T-cell (primary cell): Measurements from ENCODE around the gene FAM219A. TPM values are rescaled to one million over a fixed set of nuclear protein-coding genes. Genes with fewer than 3 reads are reported as not detected.

Experiments
- ATAC-seq, 4 experiments: fragments of 200-7000 bp in 3 of 4; fragments of 150-1000 bp in 1 of 4; cut with Tn5 transposase; replicated peaks in 1 of 4; 1 replicate in 3 of 4; 2 replicates in 1 of 4; pipeline ENCODE4 v1.10.0; 2021; ENCODE audit warnings: moderate library complexity in 3 of 4, mild to moderate bottlenecking in 2 of 4, moderate number of reproducible peaks in 1 of 4
- CTCF ChIA-PET, 2 donors: fragments of 300-600 bp; sonication (Branson Sonifier 250); formaldehyde crosslinking; loops; one replicate each; lab custom pipeline; 2022; ENCODE audit warnings: antibody characterized with exemption in 2 of 2; lab: Charles Lee
- POLR2A ChIA-PET, 2 donors: fragments of 300-600 bp; sonication (Branson Sonifier 250); formaldehyde crosslinking; loops; one replicate each; lab custom pipeline; 2022; ENCODE audit warnings: antibody characterized with exemption in 2 of 2; lab: Charles Lee
- DNase-seq, 35 experiments: peaks; one replicate each; pipeline versions ENCODE4 v3.0.0 to v3.0.0-alpha.2; 2013 to 2023
- H3K27ac ChIP-seq: one replicate; pipeline ENCODE4 v1.5.1; 2013; ENCODE audit warnings: low read length
- H3K27me3 ChIP-seq, 2 experiments: replicated peaks in 1 of 2; 1 replicate in 1 of 2; 2 replicates in 1 of 2; pipeline versions ENCODE4 v1.6.1 to v1.7.0; 2013; ENCODE audit warnings: low read length in 1 of 2, mixed read lengths in 1 of 2; ENCODE audit not compliant: control insufficient read depth in 2 of 2, insufficient read depth in 2 of 2; ENCODE audit errors: extremely low read depth in 1 of 2
- H3K36me3 ChIP-seq, 2 donors: 1 replicate in 1 of 2; 2 replicates in 1 of 2; pipeline versions ENCODE4 v1.6.1 to v1.7.0; 2013; ENCODE audit warnings: low read length in 1 of 2; ENCODE audit not compliant: control insufficient read depth in 2 of 2, insufficient read depth in 1 of 2; ENCODE audit errors: extremely low read depth in 1 of 2
- H3K4me1 ChIP-seq, 2 experiments: 1 replicate in 1 of 2; 2 replicates in 1 of 2; pipeline versions ENCODE4 v1.6.1 to v1.7.0; 2013; ENCODE audit warnings: low read length in 2 of 2, mixed read lengths in 1 of 2; ENCODE audit not compliant: insufficient read depth in 2 of 2, control insufficient read depth in 1 of 2; ENCODE audit errors: extremely low read depth in 1 of 2
- H3K4me3 ChIP-seq, 2 donors: 1 replicate in 1 of 2; 2 replicates in 1 of 2; pipeline versions ENCODE4 v1.5.1 to v1.7.0; 2013; ENCODE audit warnings: mild to moderate bottlenecking in 2 of 2, low read length in 1 of 2, moderate library complexity in 1 of 2; ENCODE audit not compliant: control insufficient read depth in 1 of 2; ENCODE audit errors: extremely low read depth in 1 of 2
- H3K9me3 ChIP-seq: 2 replicates; pipeline ENCODE4 v1.7.0; 2013
- H3K27ac Mint-ChIP-seq, 2 donors: one replicate each; pipeline ENCODE4 v1.8.0; 2020 to 2021; ENCODE audit warnings: mild to moderate bottlenecking in 2 of 2, mixed read lengths in 2 of 2
- H3K27me3 Mint-ChIP-seq, 2 donors: one replicate each; pipeline ENCODE4 v1.8.0; 2021 to 2022; ENCODE audit warnings: mixed read lengths in 2 of 2
- H3K36me3 Mint-ChIP-seq: one replicate; pipeline ENCODE4 v1.8.0; 2021; ENCODE audit warnings: mixed read lengths
- H3K4me1 Mint-ChIP-seq, 3 donors: one replicate each; pipeline ENCODE4 v1.8.0; 2020 to 2022; ENCODE audit warnings: mixed read lengths in 3 of 3, mild to moderate bottlenecking in 1 of 3
- H3K4me3 Mint-ChIP-seq, 3 donors: one replicate each; pipeline ENCODE4 v1.8.0; 2020 to 2022; ENCODE audit warnings: mild to moderate bottlenecking in 3 of 3, mixed read lengths in 3 of 3, moderate library complexity in 3 of 3
- H3K9me3 Mint-ChIP-seq, 3 donors: one replicate each; pipeline ENCODE4 v1.8.0; 2020 to 2022; ENCODE audit warnings: mixed read lengths in 3 of 3
- WGBS: methylation state at CpG from one replicate; pipeline ENCODE4 v1.1.5; 2013; ENCODE audit warnings: missing lambda C conversion rate; ENCODE audit not compliant: insufficient coverage; 5-methylcytosine and 5-hydroxymethylcytosine counted together
- total RNA-seq, 35 experiments: library from RNA in 6 of 35; stranded (reverse) in 6 of 35; fragments of 120-200 nt in 1 of 35; gene quantifications; one replicate each; pipeline versions ENCODE4 v1.2.1 to v1.2.4 and lab custom pipeline; 2013 to 2026

The FAM219A gene
- total RNA-seq, 5 donors from 2014 or later (not counting 1 experiment from before 2014, with no cell fraction given), result 10.7 to 20.7 (median 18.7) TPM

- ChIA-PET CTCF (interaction anchor here (0.6 to 2.8 kb wide), 6 partner anchors 9 to 211 kb away, joined by 3 to 27 read pairs (median 4); no protein-coding TSS in a partner anchor), POLR2A (interaction anchor here in 1 of 2 donors (0.7 kb wide), 1 partner anchor 79 kb away, joined by 7 read pairs; the partner anchor contains the start of gene DNAI1)
- Histone ChIP-seq H3K27ac (no peak overlapping the region), H3K27me3 (peaks cover 0 to 3% of the 10 kb centered on the region in 2 experiments), H3K9me3 (no peaks in the 10 kb centered on the region), H3K4me3 (peak overlapping the region; percentile 48 to 67), H3K4me1 (peaks cover 10 to 47% of the 10 kb centered on the region in 2 experiments), H3K36me3 (no peaks in the 10 kb centered on the region)
- H3K27ac Mint-ChIP-seq, result peak overlapping the region; percentile 52 to 90
- H3K27me3 Mint-ChIP-seq, result no peaks in the 10 kb centered on the region
- H3K4me3 Mint-ChIP-seq, result peak overlapping the region; percentile 75 to 85 (median 85)
- WGBS, result 48% methylated on average over 18 of the region's 24 CpGs
- no peaks in the 10 kb centered on the region for H3K36me3 Mint-ChIP-seq
- H3K4me1 Mint-ChIP-seq, result peaks cover 41 to 52% (median 49%) of the 10 kb centered on the region in 3 donors
- DNase-seq, result peak in 3 of 35 experiments; percentile 11 to 27 (median 11)
- no peaks in the 10 kb centered on the region for H3K9me3 Mint-ChIP-seq
- ATAC-seq, result no peak
These were observed 78.3 kb downstream of the FAM219A start for GRCh38 chr9:34380034-34380510.

- 15% methylated on average over 19 of the region's 35 CpGs for WGBS
- Mint-ChIP-seq H3K27ac (peak overlapping the region; percentile 75 to 90), H3K4me3 (peak overlapping the region; percentile 75 to 85 (median 85)), H3K9me3 (no peaks in the 10 kb centered on the region), H3K4me1 (peaks cover 41 to 52% (median 49%) of the 10 kb centered on the region in 3 donors), H3K27me3 (no peaks in the 10 kb centered on the region), H3K36me3 (no peaks in the 10 kb centered on the region)
- peaks cover 0 to 3% of the 10 kb centered on the region in 2 experiments for H3K27me3 ChIP-seq
- POLR2A ChIA-PET, result interaction anchor here in 1 of 2 donors (0.5 kb wide), 1 partner anchor 277 kb away, joined by 3 read pairs; no protein-coding TSS in a partner anchor
- no peaks in the 10 kb centered on the region for H3K9me3 ChIP-seq
- DNase-seq, result peak; percentile 74 to 94 (median 85)
- no peaks in the 10 kb centered on the region for H3K36me3 ChIP-seq
- peak overlapping the region; percentile 48 to 67 for H3K4me3 ChIP-seq
- H3K27ac ChIP-seq, result no peak overlapping the region
- H3K4me1 ChIP-seq, result peaks cover 10 to 47% of the 10 kb centered on the region in 2 experiments
- peak; percentile 25 to 44 (median 35) for ATAC-seq
- CTCF ChIA-PET, result interaction anchor here (0.6 to 2.8 kb wide), 10 partner anchors 9 to 603 kb away, joined by 3 to 27 read pairs (median 3); partner anchors contain the start of gene UBAP1 (in 1 of the 2)
These were observed 78.9 kb downstream of the FAM219A start for GRCh38 chr9:34379334-34380033.

- H3K27me3 ChIP-seq, result peaks cover 0 to 3% of the 10 kb centered on the region in 2 experiments
- Mint-ChIP-seq H3K36me3 (no peaks in the 10 kb centered on the region), H3K4me1 (peaks cover 41 to 52% (median 49%) of the 10 kb centered on the region in 3 donors), H3K27me3 (no peaks in the 10 kb centered on the region), H3K9me3 (no peaks in the 10 kb centered on the region), H3K4me3 (peak overlapping the region; percentile 43 to 89 (median 53)), H3K27ac (peak overlapping the region; percentile 39 to 51)
- no peaks in the 10 kb centered on the region for H3K36me3 ChIP-seq
- peaks cover 10 to 47% of the 10 kb centered on the region in 2 experiments for H3K4me1 ChIP-seq
- no peak overlapping the region for H3K27ac ChIP-seq
- 100% methylated on average over 3 of the region's 3 CpGs for WGBS
- POLR2A ChIA-PET, result interaction anchor here in 1 of 2 donors (0.5 kb wide), 1 partner anchor 278 kb away, joined by 3 read pairs; no protein-coding TSS in a partner anchor
- CTCF ChIA-PET, result interaction anchor here (0.6 to 3.6 kb wide), 13 partner anchors 8 to 602 kb away, joined by 3 to 27 read pairs (median 3); partner anchors contain the start of gene UBAP1 (in 1 of the 2)
- DNase-seq, result peak in 1 of 35 experiments; percentile 5
- ATAC-seq, result no peak
- H3K9me3 ChIP-seq, result no peaks in the 10 kb centered on the region
- no peak overlapping the region for H3K4me3 ChIP-seq
These were observed 79.9 kb downstream of the FAM219A start for GRCh38 chr9:34378376-34379060.

GRCh38 chr9:34377404-34377746, 81.0 kb downstream of the FAM219A start:
- DNase-seq (no peak), ATAC-seq (no peak)
- no peaks in the 10 kb centered on the region for H3K9me3 Mint-ChIP-seq
- no peaks in the 10 kb centered on the region for H3K9me3 ChIP-seq
- peaks cover 10 to 47% of the 10 kb centered on the region in 2 experiments for H3K4me1 ChIP-seq
- no peaks in the 10 kb centered on the region for H3K27me3 Mint-ChIP-seq
- H3K36me3 ChIP-seq, result no peaks in the 10 kb centered on the region
- ChIA-PET CTCF (interaction anchor here (0.6 to 3.6 kb wide), 10 partner anchors 27 to 288 kb away, joined by 3 to 21 read pairs (median 4); partner anchors contain the start of gene DCTN3 (in 1 of the 2)), POLR2A (interaction anchor here in 1 of 2 donors (0.6 kb wide), 1 partner anchor 373 kb away, joined by 5 read pairs; no protein-coding TSS in a partner anchor)
- no peak overlapping the region for H3K27ac Mint-ChIP-seq
- H3K4me3 ChIP-seq, result peak overlapping the region; percentile 34 to 63
- peaks cover 41 to 52% (median 49%) of the 10 kb centered on the region in 3 donors for H3K4me1 Mint-ChIP-seq
- H3K27me3 ChIP-seq, result peaks cover 0 to 3% of the 10 kb centered on the region in 2 experiments
- H3K27ac ChIP-seq, result no peak overlapping the region
- WGBS, result 1% methylated on average over 11 of the region's 21 CpGs
- no peaks in the 10 kb centered on the region for H3K36me3 Mint-ChIP-seq
- H3K4me3 Mint-ChIP-seq, result peak overlapping the region; percentile 89 to 94 (median 90)

DNA sequence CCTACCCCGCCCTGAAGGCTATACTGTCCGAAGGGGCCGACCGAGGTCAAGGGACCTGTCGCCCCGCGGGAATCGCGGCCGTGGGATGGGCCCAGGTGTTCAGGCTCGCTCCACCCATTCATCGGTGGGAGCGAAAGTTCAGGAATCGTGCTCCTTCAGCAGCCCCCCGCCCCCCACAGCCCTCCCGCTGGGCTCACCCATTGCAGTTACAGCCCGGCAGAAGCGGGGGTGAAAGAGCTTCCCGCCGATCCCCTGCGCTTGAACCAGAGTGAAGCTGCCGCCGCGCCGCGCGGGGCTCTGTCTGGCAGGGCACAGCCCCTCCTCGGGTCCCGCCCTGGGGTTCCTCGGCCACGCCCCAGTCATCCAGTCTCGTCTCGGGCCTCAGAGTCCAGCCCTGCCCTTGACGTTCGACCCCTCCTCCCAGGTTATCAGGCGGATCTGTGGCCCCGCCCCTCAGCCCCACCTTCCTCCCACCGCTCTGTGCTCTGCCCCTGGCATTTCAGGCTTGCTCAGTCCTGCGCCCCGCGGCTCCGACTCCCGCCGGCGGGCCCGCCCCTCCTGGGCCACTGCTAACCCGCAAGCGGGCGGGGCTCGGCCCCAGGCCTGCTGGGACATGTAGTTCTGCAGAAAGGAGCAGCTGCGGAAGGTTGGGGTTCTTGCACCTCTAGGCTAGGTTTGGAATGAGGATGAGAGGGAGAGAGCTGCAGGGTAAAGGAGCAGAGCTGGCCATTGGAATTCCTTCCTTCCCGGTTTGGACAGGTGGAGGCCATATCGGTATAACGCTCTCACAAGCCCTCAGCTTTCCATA, 81.6 kb downstream of the FAM219A start, which contains the start of gene MYORG:
MYORG (minus strand) TSS at position 303 of the 808 bp plus-strand sequence. CDS start 3,955 bp downstream, outside the sequence.
- under 1% methylated on average over 48 of the region's 54 CpGs for WGBS
- H3K27me3 ChIP-seq, result peaks cover 0 to 3% of the 10 kb centered on the region in 2 experiments
- peak within 1 kb of the TSS; percentile 87 to 89 for H3K27ac Mint-ChIP-seq
- DNase-seq (peak; percentile 84 to 97 (median 92)), ATAC-seq (peak; percentile 80 to 82 (median 80))
- H3K27ac ChIP-seq, result peak within 1 kb of the TSS; percentile 36
- no peaks in the 10 kb centered on the region for H3K9me3 Mint-ChIP-seq
- ChIA-PET POLR2A (interaction anchor here in 1 of 2 donors (0.6 kb wide), 2 partner anchors 738 to 1022 kb away, joined by 4 read pairs; no protein-coding TSS in a partner anchor), CTCF (interaction anchor here (0.5 to 3.6 kb wide), 12 partner anchors 27 to 612 kb away, joined by 3 to 21 read pairs (median 4); partner anchors contain the start of gene DCTN3 (in 1 of the 2))
- H3K4me1 Mint-ChIP-seq, result peaks cover 41 to 52% (median 48%) of the 10 kb centered on the region in 3 donors
- no peaks in the 10 kb centered on the region for H3K36me3 Mint-ChIP-seq
- H3K36me3 ChIP-seq, result peaks cover 0 to under 1% of the 10 kb centered on the region in 2 donors
- H3K27me3 Mint-ChIP-seq, result no peaks in the 10 kb centered on the region
- H3K4me3 Mint-ChIP-seq, result peak within 1 kb of the TSS; percentile 89 to 94 (median 90)
- H3K9me3 ChIP-seq, result no peaks in the 10 kb centered on the region
- peaks cover 10 to 47% of the 10 kb centered on the region in 2 experiments for H3K4me1 ChIP-seq
- peak within 1 kb of the TSS; percentile 34 to 63 for H3K4me3 ChIP-seq
